ENCODE results near the gene ANKS4B. TPM values are rescaled to one million over a fixed set of nuclear protein-coding genes. Genes with fewer than 3 reads are reported as not detected.

Gene ANKS4B
- polyA plus RNA-seq, 3 donors = not detected

DNA sequence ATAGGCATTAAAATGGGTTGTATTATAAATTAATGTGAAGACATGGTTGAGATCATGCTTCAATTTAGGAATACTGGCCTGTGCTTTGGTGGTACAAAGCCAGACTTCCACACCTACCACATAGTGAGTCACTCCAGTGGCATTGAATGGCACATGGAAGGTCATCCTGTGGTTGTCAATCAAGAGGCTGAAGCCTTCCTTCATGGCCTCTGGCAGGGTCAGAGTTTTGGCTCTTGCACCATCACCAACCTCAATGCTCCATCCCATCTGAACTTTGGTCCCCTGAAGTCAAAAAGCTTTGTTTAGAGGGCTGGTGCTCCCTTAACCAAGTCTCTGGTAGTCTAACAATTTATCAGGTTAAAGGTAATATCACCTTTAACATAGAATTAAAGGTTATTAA is 28.2 kb upstream of the ANKS4B start:
- DNase-seq = no peak
- TF ChIP-seq, protein P1, sequence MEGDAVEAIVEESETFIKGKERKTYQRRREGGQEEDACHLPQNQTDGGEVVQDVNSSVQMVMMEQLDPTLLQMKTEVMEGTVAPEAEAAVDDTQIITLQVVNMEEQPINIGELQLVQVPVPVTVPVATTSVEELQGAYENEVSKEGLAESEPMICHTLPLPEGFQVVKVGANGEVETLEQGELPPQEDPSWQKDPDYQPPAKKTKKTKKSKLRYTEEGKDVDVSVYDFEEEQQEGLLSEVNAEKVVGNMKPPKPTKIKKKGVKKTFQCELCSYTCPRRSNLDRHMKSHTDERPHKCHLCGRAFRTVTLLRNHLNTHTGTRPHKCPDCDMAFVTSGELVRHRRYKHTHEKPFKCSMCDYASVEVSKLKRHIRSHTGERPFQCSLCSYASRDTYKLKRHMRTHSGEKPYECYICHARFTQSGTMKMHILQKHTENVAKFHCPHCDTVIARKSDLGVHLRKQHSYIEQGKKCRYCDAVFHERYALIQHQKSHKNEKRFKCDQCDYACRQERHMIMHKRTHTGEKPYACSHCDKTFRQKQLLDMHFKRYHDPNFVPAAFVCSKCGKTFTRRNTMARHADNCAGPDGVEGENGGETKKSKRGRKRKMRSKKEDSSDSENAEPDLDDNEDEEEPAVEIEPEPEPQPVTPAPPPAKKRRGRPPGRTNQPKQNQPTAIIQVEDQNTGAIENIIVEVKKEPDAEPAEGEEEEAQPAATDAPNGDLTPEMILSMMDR (IDR thresholded peaks at IDR 0.05) = no peak
- Histone ChIP-seq H4K20me1 (ENCODE audit: insufficient read depth, low read length) (no peaks in the 10 kb centered on the region), H2AFZ (ENCODE audit: insufficient read depth, low read depth, low read length, poor library complexity, severe bottlenecking) (no peak overlapping the region), H3K27ac (ENCODE audit: low read depth in 1 of 2, low read length in 2 of 2) (no peak overlapping the region), H3K4me2 (replicated peaks; ENCODE audit: extremely low read depth, low read length, poor library complexity, severe bottlenecking) (no peak overlapping the region), H3K79me2 (ENCODE audit: insufficient read depth, low read length) (no peaks in the 10 kb centered on the region), H3K9me3 (replicated peaks in 1 of 2; ENCODE audit: control insufficient read depth in 1 of 2, insufficient read depth in 1 of 2, low read length in 2 of 2) (no peaks in the 10 kb centered on the region), H3K4me3 (replicated peaks in 1 of 3; ENCODE audit: low read depth in 2 of 3, low read length in 3 of 3) (no peak overlapping the region), H3K36me3 (replicated peaks in 1 of 2; ENCODE audit: control insufficient read depth in 1 of 2, insufficient read depth in 2 of 2, low read length in 2 of 2) (no peaks in the 10 kb centered on the region), H3K27me3 (ENCODE audit: control insufficient read depth in 2 of 2, insufficient read depth in 2 of 2, low read length in 2 of 2) (peaks cover 4 to 11% of the 10 kb centered on the region in 2 donors), H3K4me1 (ENCODE audit: control insufficient read depth in 1 of 2, insufficient read depth in 2 of 2, low read length in 2 of 2) (no peaks in the 10 kb centered on the region), H3K9ac (ENCODE audit: insufficient read depth, low read length, poor library complexity, severe bottlenecking) (no peak overlapping the region)
- Mint-ChIP-seq H3K4me3 (no peak overlapping the region), H3K27me3 (ENCODE audit: low read depth in 3 of 3) (peaks cover 18 to 26% (median 19%) of the 10 kb centered on the region in 3 donors), H3K9me3 (peaks cover 0 to 2% (median 0%) of the 10 kb centered on the region in 7 donors), H3K36me3 (no peaks in the 10 kb centered on the region), H3K4me1 (no peaks in the 10 kb centered on the region), H3K27ac (no peak overlapping the region)
- intact Hi-C loops (cut with micrococcal nuclease) = no loop called here

DNA sequence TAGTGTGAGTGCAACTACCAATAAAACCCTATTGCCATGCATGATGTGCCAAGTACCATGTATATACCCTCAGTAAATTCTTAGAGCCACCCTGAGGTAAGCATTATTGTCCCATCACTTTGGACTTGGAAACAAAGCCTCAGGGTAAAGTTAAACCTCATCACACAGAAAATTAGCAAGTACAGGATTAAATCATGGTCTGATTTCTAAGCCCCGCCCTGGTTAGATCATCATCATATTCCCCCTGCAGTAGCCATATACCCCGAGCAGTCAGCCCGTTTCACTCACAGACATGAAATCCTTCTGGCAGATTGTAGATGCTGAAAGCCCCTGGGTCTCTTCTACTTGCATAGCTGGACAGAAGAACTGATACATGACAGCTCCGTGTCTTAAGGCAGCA is 26.9 kb upstream of the ANKS4B start:
- no peak for DNase-seq
- TF ChIP-seq, protein P1 (IDR thresholded peaks at IDR 0.05) = no peak
- H3K4me1 ChIP-seq (ENCODE audit: control insufficient read depth in 1 of 2, insufficient read depth in 2 of 2, low read length in 2 of 2) = no peaks in the 10 kb centered on the region
- H3K27ac ChIP-seq (ENCODE audit: low read depth in 1 of 2, low read length in 2 of 2) = no peak overlapping the region
- no peaks in the 10 kb centered on the region for H3K4me1 Mint-ChIP-seq
- peaks cover 0 to 2% (median 0%) of the 10 kb centered on the region in 7 donors for H3K9me3 Mint-ChIP-seq
- H3K9me3 ChIP-seq (replicated peaks in 1 of 2; ENCODE audit: control insufficient read depth in 1 of 2, insufficient read depth in 1 of 2, low read length in 2 of 2) = no peaks in the 10 kb centered on the region
- H3K36me3 Mint-ChIP-seq = no peaks in the 10 kb centered on the region
- peaks cover 6 to 11% of the 10 kb centered on the region in 2 donors for H3K27me3 ChIP-seq (ENCODE audit: control insufficient read depth in 2 of 2, insufficient read depth in 2 of 2, low read length in 2 of 2)
- no peak overlapping the region for H3K4me2 ChIP-seq (replicated peaks; ENCODE audit: extremely low read depth, low read length, poor library complexity, severe bottlenecking)
- no peaks in the 10 kb centered on the region for H3K36me3 ChIP-seq (replicated peaks in 1 of 2; ENCODE audit: control insufficient read depth in 1 of 2, insufficient read depth in 2 of 2, low read length in 2 of 2)
- no peaks in the 10 kb centered on the region for H4K20me1 ChIP-seq (ENCODE audit: insufficient read depth, low read length)
- H3K9ac ChIP-seq (ENCODE audit: insufficient read depth, low read length, poor library complexity, severe bottlenecking) = no peak overlapping the region
- peaks cover 16 to 23% (median 22%) of the 10 kb centered on the region in 3 donors for H3K27me3 Mint-ChIP-seq (ENCODE audit: low read depth in 3 of 3)
- no peak overlapping the region for H3K4me3 ChIP-seq (replicated peaks in 1 of 3; ENCODE audit: low read depth in 2 of 3, low read length in 3 of 3)
- H3K4me3 Mint-ChIP-seq = no peak overlapping the region
- WGBS (ENCODE audit: insufficient coverage) = 93% methylated on average over 4 of the region's 4 CpGs
- intact Hi-C loops (cut with micrococcal nuclease) = no loop called here
- H2AFZ ChIP-seq (ENCODE audit: insufficient read depth, low read depth, low read length, poor library complexity, severe bottlenecking) = no peak overlapping the region
- H3K79me2 ChIP-seq (ENCODE audit: insufficient read depth, low read length) = no peaks in the 10 kb centered on the region
- no peak overlapping the region for H3K27ac Mint-ChIP-seq

All from CD14-positive monocyte (primary cell).